NT2/D1 (cell line): ENCODE measurements around the gene YPEL3.

Experiments
- SUZ12 ChIP-seq: IDR thresholded peaks from 2 replicates; pipeline ENCODE4 v1.6.1; 2011; ENCODE audit not compliant: insufficient read length, insufficient read depth; ENCODE audit errors: extremely low read depth
- YY1 ChIP-seq: IDR thresholded peaks from 2 replicates; pipeline ENCODE4 v1.6.1; 2011; ENCODE audit not compliant: insufficient read length, insufficient read depth

GRCh38 chr16:30068333-30068732 lies 27.7 kb downstream of the YPEL3 start:
- TF ChIP-seq YY1 (no peak), SUZ12 (no peak)
